ENCODE data around the gene ZBTB1.

DNA sequence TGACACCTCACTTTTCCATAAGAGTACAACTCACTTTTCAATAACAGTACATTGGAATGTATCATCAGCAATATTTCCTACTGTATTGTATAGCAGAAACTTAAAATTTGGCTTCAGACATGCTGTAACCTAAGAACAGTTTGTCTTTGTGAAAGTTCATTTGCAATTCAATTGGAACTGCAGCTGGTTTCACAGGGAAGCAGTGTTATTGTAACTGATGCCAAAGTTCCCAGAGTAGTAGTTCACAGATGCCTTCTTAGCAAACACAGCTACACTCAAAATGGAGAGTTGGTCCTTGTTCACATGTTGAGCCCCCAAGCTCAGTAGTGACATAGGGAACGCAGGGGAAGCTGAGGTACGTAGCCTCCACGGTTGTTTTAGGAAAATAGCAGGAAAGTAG, 68.5 kb downstream of the ZBTB1 start:
- TF ChIP-seq, protein P1, sequence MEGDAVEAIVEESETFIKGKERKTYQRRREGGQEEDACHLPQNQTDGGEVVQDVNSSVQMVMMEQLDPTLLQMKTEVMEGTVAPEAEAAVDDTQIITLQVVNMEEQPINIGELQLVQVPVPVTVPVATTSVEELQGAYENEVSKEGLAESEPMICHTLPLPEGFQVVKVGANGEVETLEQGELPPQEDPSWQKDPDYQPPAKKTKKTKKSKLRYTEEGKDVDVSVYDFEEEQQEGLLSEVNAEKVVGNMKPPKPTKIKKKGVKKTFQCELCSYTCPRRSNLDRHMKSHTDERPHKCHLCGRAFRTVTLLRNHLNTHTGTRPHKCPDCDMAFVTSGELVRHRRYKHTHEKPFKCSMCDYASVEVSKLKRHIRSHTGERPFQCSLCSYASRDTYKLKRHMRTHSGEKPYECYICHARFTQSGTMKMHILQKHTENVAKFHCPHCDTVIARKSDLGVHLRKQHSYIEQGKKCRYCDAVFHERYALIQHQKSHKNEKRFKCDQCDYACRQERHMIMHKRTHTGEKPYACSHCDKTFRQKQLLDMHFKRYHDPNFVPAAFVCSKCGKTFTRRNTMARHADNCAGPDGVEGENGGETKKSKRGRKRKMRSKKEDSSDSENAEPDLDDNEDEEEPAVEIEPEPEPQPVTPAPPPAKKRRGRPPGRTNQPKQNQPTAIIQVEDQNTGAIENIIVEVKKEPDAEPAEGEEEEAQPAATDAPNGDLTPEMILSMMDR (conservative IDR thresholded peaks at IDR 0.05; ENCODE audit: low read depth, low read length): no peak
- TF ChIP-seq EZH2 (IDR thresholded peaks at IDR 0.05; ENCODE audit: low read length, unreplicated experiment) (no peak), EZH2phosphoT487 (IDR thresholded peaks at IDR 0.05; ENCODE audit: borderline replicate concordance, low read length) (no peak)

Data from PC-3 (cell line).